ENCODE results near the gene HOXD4.

Gene HOXD4

GRCh38 chr2:176157499-176158185, 6.3 kb downstream of the HOXD4 start:
- TF ChIP-seq CTCF (IDR thresholded peaks at IDR 0.05), result no peak
- Histone ChIP-seq H3K27ac (no peak overlapping the region), H3K4me3 (peak overlapping the region; percentile 13)
- no peak for DNase-seq (ENCODE audit: low spot score)

GRCh38 chr2:176158186-176158591, 6.8 kb downstream of the HOXD4 start:
- Histone ChIP-seq H3K27ac (no peak overlapping the region), H3K4me3 (no peak overlapping the region)
- no peak for DNase-seq (ENCODE audit: low spot score)
- no peak for TF ChIP-seq CTCF (IDR thresholded peaks at IDR 0.05)

GRCh38 chr2:176158855-176159662, 7.7 kb downstream of the HOXD4 start:
- no peak for DNase-seq (ENCODE audit: low spot score)
- H3K4me3 ChIP-seq, result peak overlapping the region; percentile 54
- TF ChIP-seq CTCF (IDR thresholded peaks at IDR 0.05), result no peak
- H3K27ac ChIP-seq, result no peak overlapping the region

GRCh38 chr2:176159663-176160250, 8.4 kb downstream of the HOXD4 start:
- DNase-seq (ENCODE audit: low spot score), result no peak
- peak overlapping the region; percentile 54 for H3K4me3 ChIP-seq
- no peak overlapping the region for H3K27ac ChIP-seq
- no peak for TF ChIP-seq CTCF (IDR thresholded peaks at IDR 0.05)

GRCh38 chr2:176160251-176160985, 9.1 kb downstream of the HOXD4 start:
- Histone ChIP-seq H3K4me3 (peak overlapping the region; percentile 54), H3K27ac (no peak overlapping the region)
- no peak for TF ChIP-seq CTCF (IDR thresholded peaks at IDR 0.05)
- DNase-seq (ENCODE audit: low spot score), result no peak

GRCh38 chr2:176160986-176161824, 9.9 kb downstream of the HOXD4 start:
- TF ChIP-seq CTCF (IDR thresholded peaks at IDR 0.05), result no peak
- Histone ChIP-seq H3K27ac (no peak overlapping the region), H3K4me3 (peak overlapping the region; percentile 54)
- no peak for DNase-seq (ENCODE audit: low spot score)

All from coronary artery (tissue), 2 donors.